ENCODE results near the gene DCAF4.

GRCh38 chr14:72906316-72906715, 19.9 kb upstream of the DCAF4 start:
- TF ChIP-seq CTCF (conservative IDR thresholded peaks at IDR 0.05) (no peak), EZH2 (IDR thresholded peaks at IDR 0.05; ENCODE audit: low read depth) (no peak)

Measured in PC-9 (cell line).